Right ventricle myocardium superior (tissue), 1 donor: Measurements from ENCODE around the gene CFAP410. TPM values are rescaled to one million over a fixed set of nuclear protein-coding genes. Genes with fewer than 3 reads are reported as not detected.

Experiments used
- ATAC-seq: fragments of 200-7000 bp; cut with Tn5 transposase; one replicate; pipeline ENCODE4 v1.9.1; 2020; ENCODE audit warnings: mild to moderate bottlenecking; ENCODE audit not compliant: poor library complexity
- DNase-seq: peaks from one replicate; pipeline ENCODE4 v3.0.0-alpha.2; 2020
- intact Hi-C: fragments of 100-400 bp; cut with DNase I; formaldehyde crosslinking; loops from one replicate; pipeline ENCODE4 v1.11.2; 2022
- long read RNA-seq: library from polyadenylated mRNA; unstranded; transcript quantifications from one replicate; pipeline ENCODE4 v2.0.0, GENCODE V29; 2021
- total RNA-seq: library from RNA; stranded (reverse); fragmentation: NEBNext Ultra II Directional; extraction: Animal tissue kit (Norgen Biotek cat#: 25700); gene quantifications from one replicate; pipeline ENCODE4 v1.2.1, GENCODE V29; 2021
- donor health status: DM: no; HTN: yes; CAD: no; lungs with severe emphysema.

CFAP410 gene
- 13.9 TPM for total RNA-seq
- long read RNA-seq, partial matches to known transcripts = 4 of 13 reads
- long read RNA-seq, other reads (novel, unspliced or antisense) = 8 of 13 reads

DNA sequence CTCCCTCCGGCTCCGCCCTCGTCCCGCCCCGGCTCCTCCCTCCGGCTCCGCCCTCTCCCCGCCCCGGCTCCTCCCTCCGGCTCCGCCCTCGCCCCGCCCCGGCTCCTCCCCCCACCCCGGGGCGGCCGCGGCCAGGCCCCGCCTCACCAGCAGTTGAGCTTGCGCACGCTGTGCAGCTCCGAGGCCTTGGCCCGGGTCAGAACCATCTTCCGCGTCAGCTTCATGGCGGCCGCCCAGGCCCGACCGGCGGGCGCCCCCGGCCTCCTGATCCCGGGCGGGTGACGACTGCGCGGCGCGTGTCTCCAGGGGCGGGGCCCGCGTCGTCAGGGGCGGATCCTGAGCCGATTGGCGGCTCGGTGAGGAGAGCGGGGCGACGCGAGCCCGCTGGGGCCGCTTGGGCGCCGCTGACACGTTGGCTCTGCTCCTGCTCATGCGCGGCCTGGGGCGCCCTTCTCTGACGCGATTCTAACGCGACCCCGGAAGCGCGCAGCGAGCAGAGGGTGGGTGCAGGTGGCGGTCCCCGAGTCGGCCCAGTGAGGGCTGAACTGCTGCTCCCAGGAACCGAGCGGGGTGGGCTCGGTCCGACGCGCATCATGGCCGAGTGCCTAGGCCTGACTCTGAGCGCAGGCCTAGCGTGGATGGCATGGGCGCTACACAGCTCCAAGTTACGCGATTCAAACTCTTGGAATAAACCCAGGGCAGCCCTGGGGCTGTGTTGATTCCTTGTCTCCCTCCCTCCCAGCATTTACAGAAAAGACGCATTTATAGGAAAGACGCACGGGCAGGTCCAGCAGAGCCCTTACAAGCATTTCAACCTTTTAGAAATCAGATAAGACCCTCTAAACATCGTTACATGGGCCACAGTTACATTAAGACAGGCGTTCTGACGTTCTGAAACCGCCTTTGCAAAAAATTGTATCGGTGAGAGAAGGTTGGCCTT lies at the start of gene CFAP410:
Gene CFAP410 (minus strand): TSS at position 420 of the 940 bp plus-strand sequence. CDS start 196 bp downstream, at position 224.
- intact Hi-C loops = no loop called here
- ATAC-seq = peak; percentile 95
- peak; percentile 96 for DNase-seq

DNA sequence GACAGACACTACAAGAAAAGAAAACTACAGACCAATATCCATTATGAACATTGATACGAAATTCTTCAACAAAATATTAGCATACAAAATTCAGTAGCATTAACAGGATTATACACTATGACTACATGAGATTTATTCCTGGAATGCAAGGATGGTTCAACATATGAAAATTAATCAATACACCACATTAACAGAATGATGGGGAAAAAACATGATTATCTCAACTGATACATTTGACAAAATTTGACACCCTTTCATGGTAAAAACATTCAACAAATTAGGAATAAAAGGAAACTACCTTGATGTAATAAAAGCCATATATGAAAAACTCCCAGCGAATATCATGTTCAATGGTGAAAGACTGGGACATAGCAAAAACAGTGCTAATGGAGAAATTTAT lies 45.8 kb upstream of the CFAP410 start:
- intact Hi-C loops = no loop called here
- ATAC-seq = no peak
- no peak for DNase-seq

DNA sequence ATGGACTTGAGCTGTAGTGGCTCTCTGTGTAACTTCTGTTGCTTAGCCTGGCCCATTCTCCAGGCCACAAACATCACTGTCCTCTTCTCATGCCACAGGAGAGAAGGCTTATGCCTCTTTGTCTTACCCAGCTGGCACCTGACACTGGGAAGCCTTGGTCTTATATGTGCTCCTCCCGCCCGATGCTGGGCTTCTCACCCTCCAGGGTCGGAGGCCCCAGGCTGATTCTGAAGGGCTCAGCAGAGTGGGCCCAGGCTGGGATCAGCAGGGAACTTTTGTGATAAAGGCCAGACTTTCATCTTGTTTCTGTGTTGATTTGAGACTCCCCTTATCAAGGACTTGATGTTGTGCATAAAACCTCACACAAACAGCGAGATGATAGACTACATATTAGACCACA lies 44.0 kb upstream of the CFAP410 start:
- intact Hi-C loops = no loop called here
- DNase-seq (no peak), ATAC-seq (no peak)

DNA sequence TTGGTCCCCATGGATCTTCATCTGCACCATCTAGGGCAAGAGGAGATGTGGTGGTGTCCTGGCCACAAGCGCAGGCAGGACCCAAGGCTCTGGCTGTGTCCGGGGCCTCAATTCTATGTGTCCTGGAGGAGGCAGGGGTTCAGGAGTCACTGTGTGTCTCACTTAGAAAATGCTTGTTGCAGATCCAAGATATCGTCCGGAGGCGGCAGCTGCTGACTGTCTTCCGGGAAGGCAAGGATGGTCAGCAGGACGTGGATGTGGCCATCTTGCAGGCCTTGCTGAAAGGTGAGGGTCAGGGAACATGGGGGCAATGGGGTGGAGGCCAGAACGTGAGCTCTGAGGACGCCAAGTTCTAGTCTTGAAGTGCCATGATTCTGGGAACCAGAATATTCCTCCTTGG lies 43.3 kb upstream of the CFAP410 start:
- intact Hi-C loops = no loop called here
- no peak for ATAC-seq
- no peak for DNase-seq

DNA sequence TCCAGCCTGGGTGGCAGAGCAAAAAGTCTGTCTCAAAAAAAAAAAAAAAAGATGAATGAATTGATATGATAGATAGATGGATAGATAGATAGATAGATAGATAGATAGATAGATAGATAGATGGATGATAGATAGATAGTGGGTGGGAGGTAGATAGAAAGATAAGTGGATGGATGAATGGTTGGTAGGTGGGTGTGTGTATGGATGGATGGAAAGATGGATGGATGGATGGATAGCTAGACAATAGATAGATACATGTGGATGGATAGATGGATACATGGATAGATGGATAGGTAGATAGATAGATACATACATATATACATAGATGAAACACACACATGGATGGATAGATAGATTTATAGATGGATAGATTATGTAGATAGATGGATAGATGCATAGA lies 42.7 kb upstream of the CFAP410 start:
- ATAC-seq = no peak
- no peak for DNase-seq
- intact Hi-C loops = no loop called here

DNA sequence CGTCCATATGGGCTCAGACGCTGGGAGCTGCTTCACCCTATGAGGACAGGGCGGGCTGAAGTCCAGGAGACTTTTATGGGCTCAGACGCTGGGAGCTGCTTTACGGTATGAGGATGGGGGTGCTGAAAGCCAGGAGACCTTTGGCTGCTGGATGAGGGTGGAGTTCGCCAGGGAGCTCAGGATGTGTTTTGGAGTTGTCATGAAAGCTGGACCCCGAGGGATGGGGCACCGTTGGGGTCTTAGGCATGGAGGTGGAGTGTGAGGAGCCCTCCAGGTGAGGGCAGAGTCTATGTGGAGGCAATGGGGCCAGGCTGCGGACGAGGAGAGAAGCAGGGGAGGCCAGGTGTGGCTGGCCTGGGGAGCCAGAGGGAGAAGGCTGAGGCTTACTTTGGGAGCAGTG lies 41.7 kb upstream of the CFAP410 start:
- DNase-seq (no peak), ATAC-seq (no peak)
- intact Hi-C loops = no loop called here

DNA sequence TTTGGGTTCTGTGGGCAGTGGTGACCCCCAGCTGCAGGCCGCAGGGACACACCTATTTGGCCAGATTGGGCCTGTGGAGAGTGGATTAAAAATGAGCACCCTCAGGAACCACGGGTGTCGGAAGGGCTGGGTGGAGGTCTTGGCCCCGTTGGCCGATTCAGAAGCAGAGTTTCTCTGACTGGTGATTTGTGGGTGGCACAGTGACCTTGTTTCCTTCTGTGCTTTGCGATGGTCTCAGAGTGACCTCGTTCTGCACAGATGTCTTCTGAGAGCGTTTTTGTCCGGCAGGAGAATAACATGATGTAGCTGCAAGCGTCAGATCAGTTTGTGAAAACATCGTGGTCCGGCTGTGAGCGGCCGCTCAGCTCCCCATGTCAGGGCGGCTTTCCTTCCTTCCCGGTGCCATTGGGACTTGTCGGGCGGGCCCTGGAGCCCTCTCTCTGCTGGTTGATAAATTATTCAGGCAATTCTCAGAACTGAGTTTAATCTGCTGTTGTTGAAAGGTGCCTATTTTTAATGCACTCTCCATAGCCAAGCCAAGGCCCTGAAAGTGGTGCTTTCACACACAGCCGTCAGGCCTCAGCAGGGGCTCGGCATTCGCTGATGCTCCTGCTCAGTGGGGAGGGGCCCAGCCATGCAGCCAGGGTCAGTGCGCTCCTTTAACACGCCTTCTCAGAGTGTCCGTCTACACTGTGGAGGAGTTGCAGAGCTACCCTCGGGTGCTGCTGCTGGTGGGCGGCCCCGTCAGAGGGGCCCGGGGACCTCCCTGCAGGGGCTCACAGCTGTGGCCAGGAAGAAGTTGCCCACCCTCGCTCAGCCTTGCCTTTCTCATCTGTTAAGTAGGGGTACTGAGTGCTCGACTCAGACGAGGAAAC lies 41.0 kb upstream of the CFAP410 start:
- ATAC-seq (no peak), DNase-seq (no peak)
- intact Hi-C loops = no loop called here

DNA sequence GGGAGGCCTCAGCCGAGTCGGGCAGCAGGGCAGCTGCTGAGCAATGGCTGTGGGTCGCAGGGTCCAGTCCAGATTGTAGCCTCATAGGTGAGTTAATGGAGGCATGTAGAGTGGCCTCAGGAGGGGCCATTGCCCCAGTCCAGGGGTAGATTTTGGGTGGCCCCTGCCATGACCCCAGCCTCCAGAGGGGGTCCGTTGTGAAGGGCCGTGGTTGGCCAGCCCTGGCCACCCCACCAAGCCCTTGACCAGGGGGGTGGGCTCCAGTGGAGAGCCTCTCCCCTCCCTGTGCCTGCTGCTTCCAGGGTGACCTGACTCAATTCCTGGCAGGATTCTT lies 40.3 kb upstream of the CFAP410 start:
- DNase-seq = no peak
- no peak for ATAC-seq
- intact Hi-C loops = no loop called here

DNA sequence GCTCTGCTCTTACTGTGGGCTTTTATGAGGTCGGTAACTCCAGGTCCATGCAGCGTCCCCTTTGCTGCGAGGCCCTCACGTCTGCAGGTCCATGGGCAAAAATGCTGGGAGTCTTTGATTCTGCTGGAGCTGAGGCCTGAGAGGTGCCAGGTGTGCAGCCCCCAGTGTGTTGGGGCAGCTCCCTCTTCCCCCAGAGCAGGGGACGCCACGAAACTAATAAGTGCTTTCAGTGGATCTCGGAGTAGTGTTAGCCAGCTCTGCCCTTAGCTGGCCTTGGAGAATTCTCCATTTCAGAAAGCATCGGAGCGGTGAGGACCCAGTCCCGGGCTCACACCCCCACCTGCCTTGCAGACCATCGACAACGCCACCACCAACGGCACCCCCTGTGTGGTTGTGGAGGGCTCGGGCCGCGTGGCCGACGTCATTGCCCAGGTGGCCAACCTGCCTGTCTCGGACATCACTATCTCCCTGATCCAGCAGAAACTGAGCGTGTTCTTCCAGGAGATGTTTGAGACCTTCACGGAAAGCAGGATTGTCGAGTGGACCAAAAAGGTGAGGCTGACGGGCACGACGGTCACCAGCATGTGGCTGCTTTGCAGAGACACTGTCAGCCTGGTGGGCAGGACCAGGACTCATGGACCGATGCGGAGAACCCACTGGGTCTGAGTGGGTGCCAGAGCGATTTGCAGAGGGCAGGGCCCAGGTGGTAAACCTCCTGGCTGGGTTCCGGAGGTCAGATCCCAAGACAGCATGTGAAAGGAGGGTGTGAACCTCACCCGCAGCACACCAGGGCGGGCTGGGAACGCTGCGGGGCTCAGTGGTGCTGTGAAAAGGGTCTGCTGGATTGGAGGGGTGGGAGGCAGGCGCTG lies 39.7 kb upstream of the CFAP410 start:
- DNase-seq = no peak
- intact Hi-C loops = no loop called here
- ATAC-seq = no peak

DNA sequence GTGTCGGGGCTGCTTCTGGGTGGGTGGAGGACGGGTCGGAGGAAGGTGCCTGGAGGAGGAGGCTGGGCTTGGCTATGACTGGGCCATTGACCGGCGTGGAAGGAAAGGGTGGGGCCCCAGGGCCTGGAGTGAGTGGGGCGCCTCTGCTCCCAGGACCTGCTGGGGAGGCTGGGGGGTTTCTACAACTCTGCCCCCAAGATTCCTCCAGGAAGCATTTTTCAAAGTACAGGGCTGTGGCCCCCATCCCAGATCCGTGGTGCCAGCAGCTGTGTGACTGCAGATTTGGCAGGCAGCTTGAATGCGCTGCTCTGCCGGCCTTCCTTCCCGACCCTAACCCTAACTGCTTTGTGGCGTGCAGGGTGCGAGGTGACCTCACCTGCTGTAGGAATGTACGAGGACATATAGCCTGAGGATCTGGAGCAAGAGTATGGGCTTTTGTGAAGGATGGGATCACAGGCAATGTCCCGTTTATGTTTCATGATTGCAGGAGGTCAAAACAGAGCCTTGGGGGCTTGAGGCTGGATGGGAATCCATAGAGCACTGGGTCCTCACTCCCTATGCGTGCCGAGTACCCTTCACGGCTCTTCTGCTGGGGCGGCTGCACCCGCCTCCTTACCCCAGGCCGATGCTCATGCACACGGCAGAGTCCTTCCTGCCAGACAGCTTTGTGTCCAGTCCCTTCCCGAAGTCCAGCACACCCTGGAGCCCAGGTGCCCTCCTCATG lies 38.9 kb upstream of the CFAP410 start:
- DNase-seq (peak; percentile 11), ATAC-seq (no peak)
- intact Hi-C loops = no loop called here

DNA sequence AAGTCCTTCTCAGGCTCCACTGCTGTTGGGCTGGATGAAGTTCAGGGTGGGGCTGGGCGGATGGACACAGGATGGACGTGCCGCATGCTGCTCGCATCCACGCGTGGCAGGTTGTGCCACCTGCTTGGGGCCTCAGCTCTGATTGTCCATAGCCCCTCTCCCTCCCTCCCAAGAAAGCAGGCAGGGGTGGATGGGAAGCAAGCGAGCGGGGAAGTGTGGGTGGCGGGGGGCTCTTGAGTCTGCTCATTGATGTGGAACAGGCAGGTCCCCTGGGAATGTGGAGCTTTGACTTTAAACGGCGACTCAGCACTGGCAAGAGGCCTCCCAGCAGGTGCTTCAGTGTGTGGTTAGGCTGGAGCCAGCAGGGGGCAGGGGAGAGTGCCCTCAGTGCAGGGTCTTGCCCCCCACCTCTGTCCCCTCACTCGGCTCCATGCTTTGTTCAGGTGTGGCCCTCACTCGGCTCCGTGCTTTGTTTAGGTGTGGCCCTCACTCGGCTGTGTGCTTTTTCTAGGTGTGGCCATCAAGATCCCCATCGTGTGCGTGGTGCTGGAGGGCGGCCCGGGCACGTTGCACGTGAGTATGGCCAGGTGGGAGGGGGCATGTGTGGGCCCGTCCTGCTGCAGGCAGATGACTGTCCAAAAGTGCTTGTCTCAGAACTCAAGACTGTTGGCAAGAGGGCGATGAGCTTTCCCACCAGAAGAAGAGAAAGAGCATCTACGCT lies 38.2 kb upstream of the CFAP410 start:
- ATAC-seq (no peak), DNase-seq (peak; percentile 31)
- intact Hi-C loops = no loop called here

DNA sequence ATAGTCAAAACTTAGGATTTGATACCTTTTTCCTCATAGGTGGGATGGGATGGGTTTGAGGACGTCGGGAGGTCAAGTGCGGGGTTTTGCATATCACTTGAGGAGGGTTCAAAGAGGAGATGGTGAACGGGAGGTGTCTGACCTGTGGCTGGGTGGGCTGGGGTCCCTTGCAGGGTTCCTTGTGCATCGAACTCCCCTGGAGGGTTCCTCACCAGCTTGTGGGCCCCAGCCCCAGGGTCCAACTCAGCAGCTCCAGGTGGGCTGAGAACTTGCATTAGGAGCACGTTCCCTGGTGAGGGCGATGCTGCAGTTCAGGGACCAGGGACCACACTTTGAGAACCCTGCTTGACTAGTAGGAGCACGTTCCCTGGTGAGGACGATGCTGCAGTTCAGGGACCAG lies 37.4 kb upstream of the CFAP410 start:
- intact Hi-C loops = no loop called here
- no peak for ATAC-seq

DNA sequence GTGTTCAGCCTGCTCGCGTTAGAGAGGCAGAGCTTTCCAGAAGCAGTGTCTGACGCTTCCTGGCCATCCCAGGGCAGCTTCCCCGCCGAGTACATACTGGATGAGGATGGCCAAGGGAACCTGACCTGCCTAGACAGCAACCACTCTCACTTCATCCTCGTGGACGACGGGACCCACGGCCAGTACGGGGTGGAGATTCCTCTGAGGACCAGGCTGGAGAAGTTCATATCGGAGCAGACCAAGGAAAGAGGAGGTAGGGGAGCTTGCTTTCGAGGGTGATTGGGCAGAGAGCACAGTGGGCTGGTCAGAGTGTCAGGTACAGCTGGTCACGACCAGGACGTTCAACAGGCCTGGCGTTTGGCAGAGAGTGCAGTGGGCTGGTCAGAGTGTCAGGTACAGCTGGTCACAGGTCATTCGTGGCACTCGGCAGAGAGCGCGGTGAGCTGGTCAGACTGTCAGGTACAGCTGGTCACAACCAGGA lies 36.6 kb upstream of the CFAP410 start:
- DNase-seq (peak; percentile 14), ATAC-seq (no peak)
- intact Hi-C loops = no loop called here

More for the DNA sequence above, 37.4 kb upstream of the CFAP410 start:
- DNase-seq = peak; percentile 19

DNA sequence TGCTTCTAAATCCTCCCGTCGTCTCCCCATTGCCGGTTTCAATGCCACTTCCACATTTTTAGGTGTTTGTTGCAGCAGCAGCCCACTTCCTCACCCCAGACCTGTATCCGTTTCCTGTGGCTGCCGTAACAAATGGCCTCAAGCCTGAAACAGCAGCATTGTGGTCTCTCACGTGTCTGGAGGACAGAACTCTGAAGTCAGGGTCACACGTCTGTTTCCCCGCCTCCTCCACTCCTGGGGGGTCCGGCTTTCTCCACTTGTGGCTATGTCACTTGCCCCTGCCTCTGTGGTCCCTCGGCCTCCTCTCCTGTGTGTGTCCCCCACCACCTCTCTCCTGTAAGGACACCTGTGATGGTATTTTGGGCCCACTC lies 36.1 kb upstream of the CFAP410 start:
- no peak for DNase-seq
- ATAC-seq = peak; percentile 22
- intact Hi-C loops = no loop called here

DNA sequence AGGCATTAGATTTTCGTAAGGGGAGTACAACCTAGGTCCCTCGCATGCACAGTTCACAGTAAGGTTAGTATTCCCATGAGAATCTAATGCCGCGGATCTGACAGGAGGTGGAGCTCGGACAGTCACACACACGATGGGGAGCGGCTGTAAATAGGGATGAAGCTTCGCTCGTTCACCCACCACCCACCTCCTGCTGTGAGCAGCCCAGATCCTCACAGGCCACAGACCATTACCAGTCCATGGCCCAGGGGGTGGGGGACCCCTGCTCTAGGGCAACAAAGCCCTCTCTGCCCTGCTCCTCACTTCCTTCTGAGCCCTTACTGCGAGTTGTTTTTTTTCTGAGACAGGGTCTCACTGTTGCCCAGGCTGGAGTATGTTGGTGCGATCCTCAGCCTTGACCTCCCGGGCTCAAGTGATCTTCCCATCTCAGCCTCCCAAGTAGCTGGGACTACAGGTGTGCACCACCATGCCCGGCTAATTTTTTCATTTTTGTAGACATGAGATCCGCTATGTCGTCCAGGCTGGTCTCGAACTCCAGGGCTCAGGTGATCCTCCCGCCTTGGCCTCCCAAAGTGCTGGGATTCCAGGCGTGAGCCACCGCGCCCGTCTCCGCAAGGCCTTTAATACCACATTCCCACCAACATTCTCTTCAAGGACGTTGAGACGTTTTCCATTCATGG lies 35.6 kb upstream of the CFAP410 start:
- ATAC-seq (no peak), DNase-seq (no peak)
- intact Hi-C loops = no loop called here

DNA sequence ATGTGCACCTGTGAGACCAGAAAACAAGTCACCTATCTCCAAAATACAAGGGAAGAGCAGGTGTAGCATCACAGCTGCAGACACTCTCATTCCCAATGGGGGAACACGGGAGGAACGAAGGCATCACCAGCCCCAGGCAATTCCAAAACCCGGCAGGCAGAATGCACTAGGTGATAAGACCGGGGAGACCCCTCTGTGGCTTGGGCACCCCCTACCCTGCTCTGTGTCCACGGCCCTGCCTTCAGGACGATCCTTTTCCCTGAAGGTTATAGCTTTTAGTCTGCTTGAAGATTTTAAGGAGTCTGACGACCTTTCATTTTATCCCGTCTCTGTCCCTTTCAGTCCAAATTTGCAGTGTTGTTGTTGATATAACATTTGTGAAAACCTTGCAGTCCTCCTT lies 33.4 kb upstream of the CFAP410 start:
- ATAC-seq (no peak), DNase-seq (no peak)
- intact Hi-C loops = no loop called here

DNA sequence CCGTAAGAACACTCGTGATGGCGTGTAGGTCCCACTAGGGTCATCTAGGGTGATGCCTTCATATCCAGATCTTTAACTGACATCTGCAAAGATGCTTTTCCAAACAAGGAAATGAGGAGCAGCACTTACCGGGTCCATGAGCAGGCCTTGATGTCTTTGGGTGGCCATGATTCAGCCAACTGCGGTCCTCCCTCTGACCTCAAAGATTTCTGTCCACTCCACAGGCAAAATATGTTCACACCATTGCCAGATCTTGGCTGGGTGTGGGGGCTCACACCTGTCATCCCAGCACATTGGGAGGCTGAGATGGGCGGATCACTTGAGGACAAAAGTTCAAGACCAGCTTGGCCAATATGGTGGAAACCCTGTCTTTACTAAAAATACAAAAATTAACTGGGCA lies 32.4 kb upstream of the CFAP410 start:
- intact Hi-C loops = no loop called here
- ATAC-seq (no peak), DNase-seq (no peak)
